H9 (cell line): Measurements from ENCODE around the gene RPL36. TPM values are rescaled to one million over a fixed set of nuclear protein-coding genes. Genes with fewer than 3 reads are reported as not detected.
A peak's percentile ranks its signal among the peaks of the same experiment; 100 is the strongest.

Source experiments
- DNase-seq: peaks from one replicate; pipeline ENCODE4 v3.0.0-alpha.2; 2017
- H2AFZ ChIP-seq: one replicate; pipeline ENCODE4 v1.6.1; 2013; ENCODE audit warnings: mild to moderate bottlenecking, low read length, control low read depth, moderate library complexity
- H2AK5ac ChIP-seq: 2 replicates; pipeline ENCODE4 v1.6.1; 2013; ENCODE audit warnings: low read length, control low read depth, mixed read lengths; ENCODE audit not compliant: insufficient read length
- H2BK120ac ChIP-seq: one replicate; pipeline ENCODE4 v1.6.1; 2013; ENCODE audit warnings: low read depth, mild to moderate bottlenecking, low read length, control low read depth, inconsistent platforms; ENCODE audit not compliant: poor library complexity, severe bottlenecking
- H2BK12ac ChIP-seq: 2 replicates; pipeline ENCODE4 v1.6.1; 2013; ENCODE audit warnings: low read length, control low read depth, mixed read lengths, low read depth; ENCODE audit not compliant: insufficient read length
- H2BK15ac ChIP-seq: 2 replicates; pipeline ENCODE4 v1.6.1; 2013; ENCODE audit warnings: low read depth, low read length, control low read depth
- H2BK20ac ChIP-seq: one replicate; pipeline ENCODE4 v1.6.1; 2013; ENCODE audit warnings: low read depth, mild to moderate bottlenecking, low read length, control low read depth, inconsistent platforms; ENCODE audit not compliant: poor library complexity, severe bottlenecking
- H2BK5ac ChIP-seq: 2 replicates; pipeline ENCODE4 v1.6.1; 2013; ENCODE audit warnings: low read length, control low read depth, mixed read lengths; ENCODE audit not compliant: insufficient read length
- H3K14ac ChIP-seq: 2 replicates; pipeline ENCODE4 v1.6.1; 2013; ENCODE audit warnings: low read length, control low read depth; ENCODE audit not compliant: insufficient read depth
- H3K18ac ChIP-seq: 2 replicates; pipeline ENCODE4 v1.6.1; 2013; ENCODE audit warnings: low read depth, mild to moderate bottlenecking, mixed read lengths, low read length, control low read depth; ENCODE audit not compliant: insufficient read length
- H3K23ac ChIP-seq: 2 replicates; pipeline ENCODE4 v1.6.1; 2013; ENCODE audit warnings: low read length, control low read depth, mixed read lengths, low read depth; ENCODE audit not compliant: insufficient read length
- H3K23me2 ChIP-seq: 2 replicates; pipeline ENCODE4 v1.6.1; 2013; ENCODE audit warnings: low read depth, mild to moderate bottlenecking, mixed read lengths, low read length, control low read depth; ENCODE audit not compliant: insufficient read length, poor library complexity, severe bottlenecking
- H3K27ac ChIP-seq: 2 replicates; pipeline ENCODE4 v1.5.1; 2013; ENCODE audit warnings: low read length, control low read depth, mixed read lengths, low read depth; ENCODE audit not compliant: insufficient read length
- H3K27me3 ChIP-seq: 2 replicates; pipeline ENCODE4 v1.6.1; 2013; ENCODE audit warnings: low read length, control low read depth, inconsistent platforms; ENCODE audit not compliant: insufficient read depth
- H3K4ac ChIP-seq: 2 replicates; pipeline ENCODE4 v1.6.1; 2013; ENCODE audit warnings: low read depth, mild to moderate bottlenecking, control low read depth, inconsistent platforms, low read length, moderate library complexity
- H3K4me1 ChIP-seq: 2 replicates; pipeline ENCODE4 v1.6.1; 2013; ENCODE audit warnings: low read length, control low read depth, inconsistent platforms; ENCODE audit not compliant: insufficient read depth
- H3K4me2 ChIP-seq: 2 replicates; pipeline ENCODE4 v1.6.1; 2013; ENCODE audit warnings: low read length, control low read depth, mixed read lengths; ENCODE audit not compliant: insufficient read length, insufficient read depth
- H3K56ac ChIP-seq: 2 replicates; pipeline ENCODE4 v1.6.1; 2013; ENCODE audit warnings: low read depth, mild to moderate bottlenecking, mixed read lengths, low read length, control low read depth; ENCODE audit not compliant: insufficient read length
- H3K79me1 ChIP-seq: 2 replicates; pipeline ENCODE4 v1.6.1; 2013; ENCODE audit warnings: low read depth, mild to moderate bottlenecking, moderate library complexity, low read length, control low read depth, inconsistent platforms; ENCODE audit not compliant: insufficient read depth, poor library complexity, severe bottlenecking
- H3K79me2 ChIP-seq: 2 replicates; pipeline ENCODE4 v1.6.1; 2013; ENCODE audit warnings: low read length, control low read depth, inconsistent platforms; ENCODE audit not compliant: insufficient read depth
- H3K9ac ChIP-seq: 2 replicates; pipeline ENCODE4 v1.6.1; 2013; ENCODE audit warnings: low read length, control low read depth, mixed read lengths; ENCODE audit not compliant: insufficient read length; ENCODE audit errors: extremely low read depth
- H3K9me3 ChIP-seq: one replicate; pipeline ENCODE4 v1.6.1; 2013; ENCODE audit warnings: low read depth, low read length, inconsistent platforms; ENCODE audit not compliant: control insufficient read depth
- H3T11ph ChIP-seq: one replicate; pipeline ENCODE4 v1.6.1; 2013; ENCODE audit warnings: mild to moderate bottlenecking, low read length, control low read depth, inconsistent platforms
- H4K20me1 ChIP-seq: one replicate; pipeline ENCODE4 v1.6.1; 2013; ENCODE audit not compliant: control insufficient read depth, insufficient read length, insufficient read depth
- H4K5ac ChIP-seq: 2 replicates; pipeline ENCODE4 v1.6.1; 2013; ENCODE audit warnings: low read depth, mild to moderate bottlenecking, mixed read lengths, low read length, control low read depth; ENCODE audit not compliant: insufficient read length
- H4K8ac ChIP-seq: replicated peaks from 2 replicates; pipeline ENCODE4 v1.6.1; 2013; ENCODE audit warnings: low read length, control low read depth, mixed read lengths, low read depth; ENCODE audit not compliant: insufficient read length
- H4K91ac ChIP-seq: 2 replicates; pipeline ENCODE4 v1.6.1; 2013; ENCODE audit warnings: low read depth, mild to moderate bottlenecking, moderate library complexity, mixed read lengths, low read length, control low read depth; ENCODE audit not compliant: insufficient read length
- H3K27ac Mint-ChIP-seq, 3 experiments: 2 replicates in 2 of 3; 3 replicates in 1 of 3; pipeline ENCODE4 v1.8.0; 2020 to 2021; ENCODE audit warnings: mixed read lengths in 3 of 3, mild to moderate bottlenecking in 1 of 3, moderate library complexity in 1 of 3
- H3K27me3 Mint-ChIP-seq: 2 replicates; pipeline ENCODE4 v1.8.0; 2021; ENCODE audit warnings: low read depth, mild to moderate bottlenecking, moderate library complexity, mixed read lengths
- H3K36me3 Mint-ChIP-seq, 3 experiments: 2 replicates in 2 of 3; 3 replicates in 1 of 3; pipeline ENCODE4 v1.8.0; 2020 to 2021; ENCODE audit warnings: low read depth in 3 of 3, mixed read lengths in 3 of 3; ENCODE audit not compliant: insufficient read depth in 1 of 3
- H3K4me1 Mint-ChIP-seq, 2 experiments: 2 replicates each; pipeline ENCODE4 v1.8.0; 2020; ENCODE audit warnings: mixed read lengths in 2 of 2
- H3K4me3 Mint-ChIP-seq, 2 experiments: 2 replicates in 1 of 2; 3 replicates in 1 of 2; pipeline ENCODE4 v1.8.0; 2020 to 2021; ENCODE audit warnings: mild to moderate bottlenecking in 2 of 2, mixed read lengths in 2 of 2, moderate library complexity in 1 of 2
- H3K9me3 Mint-ChIP-seq, 2 experiments: 2 replicates in 1 of 2; 3 replicates in 1 of 2; pipeline ENCODE4 v1.8.0; 2020; ENCODE audit warnings: mild to moderate bottlenecking in 2 of 2, mixed read lengths in 2 of 2, moderate library complexity in 1 of 2
- WGBS: extraction: QIAGEN DNeasy Blood & Tissue Kit; methylation state at CpG from one replicate; pipeline ENCODE4 v1.1.7; 2013; ENCODE audit warnings: missing lambda C conversion rate, low lambda C conversion rate, mixed read lengths; ENCODE audit not compliant: insufficient read length; ENCODE audit errors: extremely low coverage; 5-methylcytosine and 5-hydroxymethylcytosine counted together
- total RNA-seq: library from RNA; stranded (reverse); gene quantifications from 2 replicates; pipeline ENCODE4 v1.2.1, GENCODE V29; 2021
- TF ChIP-seq, protein P1 (sequence below): fragments of 200-600 bp; sonication (generic); conservative IDR thresholded peaks from 3 replicates; pipeline ENCODE4 v1.8.0; 2021; ENCODE audit warnings: antibody characterized with exemption, mild to moderate bottlenecking

RPL36 gene
- total RNA-seq, 1 experiment from 2014 or later = 1,074 TPM

DNA sequence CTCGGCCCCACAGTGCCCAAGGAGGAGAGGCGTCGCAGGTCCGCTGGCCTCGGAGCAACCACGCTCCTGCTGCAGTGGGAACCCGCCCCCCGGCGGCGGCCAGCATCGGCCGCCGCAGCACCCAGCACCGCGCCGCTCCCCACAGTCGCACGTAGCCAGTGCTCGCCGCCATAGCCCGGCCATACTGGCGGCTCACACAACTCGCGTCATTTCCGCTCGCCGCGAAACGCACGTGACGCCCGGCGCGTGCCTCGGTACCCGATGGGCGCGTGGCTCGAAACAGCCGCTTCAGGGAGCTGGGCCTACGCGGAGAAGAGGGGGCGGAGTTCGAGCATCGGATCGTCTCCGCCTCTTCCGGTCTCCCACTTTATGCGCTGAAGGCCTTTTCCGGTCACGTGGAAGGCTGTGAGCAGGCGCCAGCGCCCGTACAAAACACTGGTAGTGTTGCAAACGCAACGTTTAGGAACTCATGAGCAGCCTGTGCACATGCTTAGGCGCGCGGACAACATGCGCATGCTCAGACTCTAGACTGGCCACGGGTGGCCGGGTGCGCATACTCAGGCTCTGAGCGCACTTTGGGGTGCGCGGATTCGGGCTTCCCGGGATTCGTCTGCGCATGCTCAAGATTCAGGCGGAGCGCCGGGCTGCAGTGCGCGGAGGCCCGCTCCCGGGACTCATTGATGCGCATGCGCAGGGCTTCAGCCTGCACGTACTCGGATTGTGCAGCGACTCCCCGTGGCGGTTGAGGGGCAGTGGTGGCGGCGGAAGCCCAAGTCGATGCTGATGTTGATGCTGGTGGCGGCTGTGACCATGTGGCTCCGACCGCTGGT, 30.1 kb downstream of the RPL36 start, which contains the start of the genes CATSPERD and LONP1:
TSS of gene CATSPERD (plus strand) at position 677 of the 830 bp plus-strand sequence. CDS start at position 778, 101 bp downstream.
TSS of gene LONP1 (minus strand) at position 186 of the 830 bp plus-strand sequence. CDS start at position 172, 14 bp downstream.
- Mint-ChIP-seq H3K4me1 (peaks cover 16 to 18% of the 10 kb centered on the region in 2 experiments), H3K27ac (peak within 1 kb of the TSS; percentile 94 to 97 (median 97)), H3K36me3 (peaks cover 13 to 25% (median 15%) of the 10 kb centered on the region in 3 experiments), H3K27me3 (peaks cover 4% of the 10 kb centered on the region), H3K4me3 (peak within 1 kb of the TSS; percentile 91 to 98), H3K9me3 (no peaks in the 10 kb centered on the region; a peak in 2 of 5 replicates)
- Histone ChIP-seq H4K8ac (no peak within 1 kb of the TSS), H2BK20ac (no peak within 1 kb of the TSS), H3K9ac (peak within 1 kb of the TSS; percentile 90), H3K27me3 (no peaks in the 10 kb centered on the region), H3K4me1 (no peaks in the 10 kb centered on the region), H4K20me1 (no peaks in the 10 kb centered on the region), H2BK12ac (no peak within 1 kb of the TSS), H3K4me2 (peak within 1 kb of the TSS; percentile 90), H3K18ac (peak within 1 kb of the TSS; percentile 95), H3K79me2 (peaks cover 31% of the 10 kb centered on the region), H2BK5ac (peak within 1 kb of the TSS; percentile 47), H3K4ac (peak within 1 kb of the TSS; percentile 16; the same call in 1 of the 2 replicates), H3K79me1 (peaks cover 4% of the 10 kb centered on the region), H3K9me3 (no peaks in the 10 kb centered on the region), H3K56ac (no peak within 1 kb of the TSS), H3T11ph (no peak within 1 kb of the TSS), H4K5ac (peak within 1 kb of the TSS; percentile 14), H3K23me2 (peaks cover 9% of the 10 kb centered on the region), H3K27ac (peak within 1 kb of the TSS; percentile 75), H2BK15ac (no peak within 1 kb of the TSS), H3K14ac (peak within 1 kb of the TSS; percentile 92), H2AFZ (no peak within 1 kb of the TSS), H4K91ac (no peak within 1 kb of the TSS), H3K23ac (no peak within 1 kb of the TSS), H2BK120ac (peak within 1 kb of the TSS; percentile 74), H2AK5ac (no peak within 1 kb of the TSS)
- peak; percentile 98 for DNase-seq
- no CpG with 5 or more reads among the region's 90 CpGs for WGBS
- TF ChIP-seq, protein P1, sequence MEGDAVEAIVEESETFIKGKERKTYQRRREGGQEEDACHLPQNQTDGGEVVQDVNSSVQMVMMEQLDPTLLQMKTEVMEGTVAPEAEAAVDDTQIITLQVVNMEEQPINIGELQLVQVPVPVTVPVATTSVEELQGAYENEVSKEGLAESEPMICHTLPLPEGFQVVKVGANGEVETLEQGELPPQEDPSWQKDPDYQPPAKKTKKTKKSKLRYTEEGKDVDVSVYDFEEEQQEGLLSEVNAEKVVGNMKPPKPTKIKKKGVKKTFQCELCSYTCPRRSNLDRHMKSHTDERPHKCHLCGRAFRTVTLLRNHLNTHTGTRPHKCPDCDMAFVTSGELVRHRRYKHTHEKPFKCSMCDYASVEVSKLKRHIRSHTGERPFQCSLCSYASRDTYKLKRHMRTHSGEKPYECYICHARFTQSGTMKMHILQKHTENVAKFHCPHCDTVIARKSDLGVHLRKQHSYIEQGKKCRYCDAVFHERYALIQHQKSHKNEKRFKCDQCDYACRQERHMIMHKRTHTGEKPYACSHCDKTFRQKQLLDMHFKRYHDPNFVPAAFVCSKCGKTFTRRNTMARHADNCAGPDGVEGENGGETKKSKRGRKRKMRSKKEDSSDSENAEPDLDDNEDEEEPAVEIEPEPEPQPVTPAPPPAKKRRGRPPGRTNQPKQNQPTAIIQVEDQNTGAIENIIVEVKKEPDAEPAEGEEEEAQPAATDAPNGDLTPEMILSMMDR = peak; percentile 78
